ENCODE results near the gene KBTBD12. TPM values are rescaled to one million over a fixed set of nuclear protein-coding genes. Genes with fewer than 3 reads are reported as not detected.

The KBTBD12 gene
- total RNA-seq, 1 donor from 2014 or later, result not detected

DNA sequence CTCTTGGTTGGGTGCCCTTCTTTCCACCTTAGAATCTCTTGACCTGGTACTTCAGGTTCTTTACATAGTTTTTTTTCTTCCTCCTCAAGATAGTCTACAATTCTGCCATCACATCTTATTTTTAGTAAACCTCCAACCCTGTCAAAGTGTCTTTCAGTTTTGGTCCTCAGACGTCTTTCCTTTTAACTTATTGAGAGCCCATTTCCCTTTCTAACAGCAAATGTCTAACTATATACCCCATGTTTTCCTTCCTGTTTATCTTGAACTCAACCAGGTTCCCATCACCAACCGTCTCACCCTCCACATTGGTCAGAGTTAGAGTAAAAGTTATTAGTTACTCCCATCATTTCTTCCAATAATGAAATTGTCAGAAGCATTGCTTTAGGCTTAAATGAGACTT lies 10.4 kb downstream of the KBTBD12 start:
- no peak overlapping the region for H3K27ac Mint-ChIP-seq (ENCODE audit: unreplicated experiment)
- no peaks in the 10 kb centered on the region for H3K9me3 Mint-ChIP-seq (ENCODE audit: low read depth)
- H3K27me3 Mint-ChIP-seq (ENCODE audit: low read depth), result peaks cover 8% of the 10 kb centered on the region
- no peak overlapping the region for H3K4me3 Mint-ChIP-seq (ENCODE audit: unreplicated experiment)
- H3K4me1 Mint-ChIP-seq (ENCODE audit: low read depth), result no peaks in the 10 kb centered on the region
- TF ChIP-seq, protein P1, sequence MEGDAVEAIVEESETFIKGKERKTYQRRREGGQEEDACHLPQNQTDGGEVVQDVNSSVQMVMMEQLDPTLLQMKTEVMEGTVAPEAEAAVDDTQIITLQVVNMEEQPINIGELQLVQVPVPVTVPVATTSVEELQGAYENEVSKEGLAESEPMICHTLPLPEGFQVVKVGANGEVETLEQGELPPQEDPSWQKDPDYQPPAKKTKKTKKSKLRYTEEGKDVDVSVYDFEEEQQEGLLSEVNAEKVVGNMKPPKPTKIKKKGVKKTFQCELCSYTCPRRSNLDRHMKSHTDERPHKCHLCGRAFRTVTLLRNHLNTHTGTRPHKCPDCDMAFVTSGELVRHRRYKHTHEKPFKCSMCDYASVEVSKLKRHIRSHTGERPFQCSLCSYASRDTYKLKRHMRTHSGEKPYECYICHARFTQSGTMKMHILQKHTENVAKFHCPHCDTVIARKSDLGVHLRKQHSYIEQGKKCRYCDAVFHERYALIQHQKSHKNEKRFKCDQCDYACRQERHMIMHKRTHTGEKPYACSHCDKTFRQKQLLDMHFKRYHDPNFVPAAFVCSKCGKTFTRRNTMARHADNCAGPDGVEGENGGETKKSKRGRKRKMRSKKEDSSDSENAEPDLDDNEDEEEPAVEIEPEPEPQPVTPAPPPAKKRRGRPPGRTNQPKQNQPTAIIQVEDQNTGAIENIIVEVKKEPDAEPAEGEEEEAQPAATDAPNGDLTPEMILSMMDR (IDR thresholded peaks at IDR 0.05), result no peak
- no peaks in the 10 kb centered on the region for H3K36me3 Mint-ChIP-seq (ENCODE audit: low read depth)
- no peak for DNase-seq (ENCODE audit: low spot score)

DNA sequence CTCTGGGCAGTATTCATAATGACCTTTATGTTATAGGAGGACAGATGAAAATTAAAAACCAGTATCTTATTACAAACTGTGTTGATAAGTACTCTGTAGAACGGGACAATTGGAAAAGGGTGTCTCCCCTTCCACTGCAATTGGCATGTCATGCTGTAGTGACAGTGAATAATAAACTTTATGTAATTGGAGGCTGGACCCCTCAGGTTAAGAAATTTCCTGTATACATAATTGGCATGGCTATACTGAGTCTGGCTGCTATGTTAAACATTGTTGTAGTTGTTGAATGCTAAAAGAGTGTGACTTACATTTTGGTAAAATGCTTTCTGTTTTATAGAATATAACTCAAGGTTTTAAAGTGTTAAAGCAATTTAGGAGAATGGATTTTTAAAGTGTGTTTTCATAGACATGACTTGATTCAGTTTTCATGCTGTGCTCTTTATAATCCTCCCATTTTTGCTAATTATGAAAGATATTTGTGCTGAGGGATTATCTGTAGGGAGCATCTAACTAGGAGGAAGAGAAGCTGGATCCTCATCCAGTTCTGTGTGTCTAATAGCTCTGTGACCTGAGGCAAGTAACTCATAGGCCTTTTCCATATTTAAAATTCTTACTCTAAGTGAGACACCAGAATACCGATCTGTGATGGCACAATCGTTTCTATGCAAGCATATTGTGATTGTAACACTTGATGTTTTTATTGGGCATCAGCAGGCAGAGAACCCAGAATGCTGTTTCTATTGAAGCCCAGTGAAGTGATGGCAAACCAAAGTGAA lies 13.0 kb downstream of the KBTBD12 start:
- Mint-ChIP-seq H3K27me3 (ENCODE audit: low read depth) (peaks cover 3% of the 10 kb centered on the region), H3K4me3 (ENCODE audit: unreplicated experiment) (no peak overlapping the region), H3K9me3 (ENCODE audit: low read depth) (no peaks in the 10 kb centered on the region)

DNA sequence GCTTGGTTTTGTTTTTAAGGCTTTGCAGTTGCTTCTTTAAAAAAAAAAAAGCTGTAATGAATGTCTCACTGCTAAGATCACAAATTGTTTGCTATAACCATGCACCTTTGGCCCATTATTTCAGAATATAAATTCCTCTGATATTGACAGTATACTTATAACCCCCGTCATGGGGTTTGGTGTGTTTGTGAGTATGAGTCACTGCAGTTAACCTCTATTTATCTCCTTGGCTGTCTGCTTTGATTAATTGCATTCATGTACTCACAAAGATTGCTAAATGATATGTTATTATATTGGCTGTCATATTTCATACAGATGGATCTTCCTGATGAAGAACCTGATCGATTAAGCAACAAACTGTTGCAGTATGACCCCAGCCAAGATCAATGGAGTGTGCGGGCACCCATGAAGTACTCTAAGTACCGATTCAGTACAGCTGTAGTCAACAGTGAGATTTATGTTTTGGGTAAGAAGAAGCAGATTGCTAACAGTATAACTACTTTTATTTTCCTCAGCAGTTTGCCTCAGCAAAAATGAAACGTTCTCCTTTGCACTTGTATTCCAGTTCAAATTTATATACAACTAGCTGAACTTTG lies 14.9 kb downstream of the KBTBD12 start:
- no peak overlapping the region for H3K4me3 Mint-ChIP-seq (ENCODE audit: unreplicated experiment)
- no peak for DNase-seq (ENCODE audit: low spot score)
- H3K9me3 Mint-ChIP-seq (ENCODE audit: low read depth), result no peaks in the 10 kb centered on the region
- no peak overlapping the region for H3K27ac Mint-ChIP-seq (ENCODE audit: unreplicated experiment)
- TF ChIP-seq, protein P1 (IDR thresholded peaks at IDR 0.05), result no peak
- no peaks in the 10 kb centered on the region for H3K36me3 Mint-ChIP-seq (ENCODE audit: low read depth)
- no peaks in the 10 kb centered on the region for H3K4me1 Mint-ChIP-seq (ENCODE audit: low read depth)
- H3K27me3 Mint-ChIP-seq (ENCODE audit: low read depth), result peaks cover 10% of the 10 kb centered on the region

More for the DNA sequence above, 13.0 kb downstream of the KBTBD12 start:
- H3K4me1 Mint-ChIP-seq (ENCODE audit: low read depth), result no peaks in the 10 kb centered on the region
- no peaks in the 10 kb centered on the region for H3K36me3 Mint-ChIP-seq (ENCODE audit: low read depth)
- TF ChIP-seq, protein P1 (IDR thresholded peaks at IDR 0.05), result no peak
- no peak overlapping the region for H3K27ac Mint-ChIP-seq (ENCODE audit: unreplicated experiment)
- DNase-seq (ENCODE audit: low spot score), result no peak

DNA sequence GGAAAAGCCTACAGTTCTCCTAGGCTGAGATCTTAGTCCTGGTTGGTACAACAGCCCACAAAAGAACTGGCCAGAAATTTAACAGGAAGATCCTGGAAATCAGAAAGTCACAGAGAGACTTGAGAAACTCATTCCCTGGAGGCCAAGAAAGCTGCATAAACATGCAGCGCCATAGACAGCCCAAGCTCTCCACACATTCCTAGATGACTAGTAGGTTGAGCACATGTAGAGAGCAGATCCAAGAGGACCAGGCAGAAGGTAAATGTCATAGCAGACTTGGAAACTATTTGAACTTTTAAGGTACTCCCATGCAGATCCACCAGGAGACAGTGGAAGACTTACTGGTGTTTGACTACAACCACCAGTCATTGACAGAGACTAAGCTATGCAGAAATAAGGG lies 18.4 kb downstream of the KBTBD12 start:
- peaks cover 9% of the 10 kb centered on the region for H3K9me3 Mint-ChIP-seq (ENCODE audit: low read depth)
- no peak overlapping the region for H3K27ac Mint-ChIP-seq (ENCODE audit: unreplicated experiment)
- H3K27me3 Mint-ChIP-seq (ENCODE audit: low read depth), result peaks cover 10% of the 10 kb centered on the region
- DNase-seq (ENCODE audit: low spot score), result no peak
- TF ChIP-seq, protein P1 (IDR thresholded peaks at IDR 0.05), result no peak
- H3K4me1 Mint-ChIP-seq (ENCODE audit: low read depth), result no peaks in the 10 kb centered on the region
- H3K36me3 Mint-ChIP-seq (ENCODE audit: low read depth), result peaks cover 4% of the 10 kb centered on the region
- no peak overlapping the region for H3K4me3 Mint-ChIP-seq (ENCODE audit: unreplicated experiment)

DNA sequence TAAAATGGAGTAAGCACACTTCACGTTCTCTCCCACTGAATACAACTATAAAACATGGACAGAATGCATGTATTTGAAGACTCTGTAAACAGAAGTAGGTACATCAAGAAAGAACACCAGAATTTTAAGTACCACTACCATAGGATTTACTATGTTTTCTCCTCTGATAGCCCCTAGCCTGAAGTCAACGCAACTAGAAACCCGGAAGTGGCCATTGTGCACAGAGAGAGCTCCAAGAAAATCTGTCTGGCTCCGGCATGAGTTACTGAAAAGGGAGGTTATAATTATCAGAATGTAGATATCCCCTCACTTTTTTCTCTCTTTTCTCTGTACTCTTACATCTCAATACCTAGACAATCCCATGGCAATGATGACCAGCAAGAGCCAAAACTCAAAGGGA lies 23.8 kb downstream of the KBTBD12 start:
- Mint-ChIP-seq H3K27ac (ENCODE audit: unreplicated experiment) (no peak overlapping the region), H3K36me3 (ENCODE audit: low read depth) (peaks cover 5% of the 10 kb centered on the region), H3K27me3 (ENCODE audit: low read depth) (peaks cover 6% of the 10 kb centered on the region), H3K4me1 (ENCODE audit: low read depth) (peaks cover 10% of the 10 kb centered on the region), H3K9me3 (ENCODE audit: low read depth) (peaks cover 28% of the 10 kb centered on the region), H3K4me3 (ENCODE audit: unreplicated experiment) (no peak overlapping the region)
- TF ChIP-seq, protein P1 (IDR thresholded peaks at IDR 0.05), result no peak
- DNase-seq (ENCODE audit: low spot score), result no peak

Data from chondrocyte (in vitro differentiated cells).